PC-9 (cell line): ENCODE data around the gene MYO18A.

Experiments used
- CTCF ChIP-seq: fragments of 200-600 bp; sonication (generic); conservative IDR thresholded peaks from 2 replicates; pipeline ENCODE4 v1.6.1; 2017; ENCODE audit warnings: mixed run types, antibody characterized with exemption, mild to moderate bottlenecking, moderate library complexity
- EZH2 ChIP-seq: fragments of 200-600 bp; sonication (generic); IDR thresholded peaks from 2 replicates; pipeline ENCODE4 v1.8.0; 2017; ENCODE audit warnings: antibody characterized with exemption, low read depth

- TF ChIP-seq CTCF (no peak), EZH2 (no peak)
Measured at GRCh38 chr17:29110372-29110757, 69.8 kb downstream of the MYO18A start.
